Ovary (tissue), 3 donors: ENCODE results near the gene CAPN9.

Experiments
- POLR2A ChIP-seq: fragments of 450-650 bp; IDR thresholded peaks from one replicate; pipeline ENCODE4 v1.6.1; 2017; ENCODE audit warnings: antibody characterized with exemption, mild to moderate bottlenecking, moderate library complexity
- TF ChIP-seq, protein P1 (sequence below), 3 donors: fragments of 450-650 bp in 2 of 3; fragments of 200-600 bp in 1 of 3; IDR thresholded peaks; one replicate each; pipeline versions ENCODE4 v1.5.1 to v1.8.0; 2016 to 2022; ENCODE audit warnings: antibody characterized with exemption in 3 of 3, mild to moderate bottlenecking in 1 of 3
- donor health status: DM: no; HTN: no; CAD: no.

DNA sequence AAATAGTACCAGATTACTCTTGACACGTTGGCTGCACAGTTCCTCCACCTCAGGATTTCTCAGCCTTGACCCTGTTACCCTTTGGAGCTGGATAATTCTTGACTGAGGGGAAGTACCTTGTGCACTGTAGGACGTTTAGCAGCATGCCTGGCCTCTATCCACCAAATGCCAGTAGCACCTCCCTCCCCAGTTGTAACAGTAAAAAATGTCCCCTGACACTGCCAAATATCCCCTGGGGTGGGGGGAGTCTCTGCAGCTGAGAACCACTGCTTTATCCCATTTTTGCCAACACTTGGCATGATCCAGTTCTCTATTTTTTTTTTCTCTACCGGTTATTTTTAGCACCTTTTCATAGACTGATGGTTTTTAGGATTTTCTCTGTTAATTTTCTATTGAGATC lies 87.1 kb downstream of the CAPN9 start:
- TF ChIP-seq, protein P1, sequence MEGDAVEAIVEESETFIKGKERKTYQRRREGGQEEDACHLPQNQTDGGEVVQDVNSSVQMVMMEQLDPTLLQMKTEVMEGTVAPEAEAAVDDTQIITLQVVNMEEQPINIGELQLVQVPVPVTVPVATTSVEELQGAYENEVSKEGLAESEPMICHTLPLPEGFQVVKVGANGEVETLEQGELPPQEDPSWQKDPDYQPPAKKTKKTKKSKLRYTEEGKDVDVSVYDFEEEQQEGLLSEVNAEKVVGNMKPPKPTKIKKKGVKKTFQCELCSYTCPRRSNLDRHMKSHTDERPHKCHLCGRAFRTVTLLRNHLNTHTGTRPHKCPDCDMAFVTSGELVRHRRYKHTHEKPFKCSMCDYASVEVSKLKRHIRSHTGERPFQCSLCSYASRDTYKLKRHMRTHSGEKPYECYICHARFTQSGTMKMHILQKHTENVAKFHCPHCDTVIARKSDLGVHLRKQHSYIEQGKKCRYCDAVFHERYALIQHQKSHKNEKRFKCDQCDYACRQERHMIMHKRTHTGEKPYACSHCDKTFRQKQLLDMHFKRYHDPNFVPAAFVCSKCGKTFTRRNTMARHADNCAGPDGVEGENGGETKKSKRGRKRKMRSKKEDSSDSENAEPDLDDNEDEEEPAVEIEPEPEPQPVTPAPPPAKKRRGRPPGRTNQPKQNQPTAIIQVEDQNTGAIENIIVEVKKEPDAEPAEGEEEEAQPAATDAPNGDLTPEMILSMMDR (IDR thresholded peaks at IDR 0.05): no peak
- no peak for TF ChIP-seq POLR2A
